Germinal center (tissue), 1 donor: Measurements from ENCODE around the gene BHLHE23.
A peak's percentile ranks its signal among the peaks of the same experiment; 100 is the strongest.

Experiments
- DNase-seq: peaks from one replicate; pipeline ENCODE4 v3.0.0; 2012; ENCODE audit warnings: mixed read lengths, low spot score

The BHLHE23 gene

DNA sequence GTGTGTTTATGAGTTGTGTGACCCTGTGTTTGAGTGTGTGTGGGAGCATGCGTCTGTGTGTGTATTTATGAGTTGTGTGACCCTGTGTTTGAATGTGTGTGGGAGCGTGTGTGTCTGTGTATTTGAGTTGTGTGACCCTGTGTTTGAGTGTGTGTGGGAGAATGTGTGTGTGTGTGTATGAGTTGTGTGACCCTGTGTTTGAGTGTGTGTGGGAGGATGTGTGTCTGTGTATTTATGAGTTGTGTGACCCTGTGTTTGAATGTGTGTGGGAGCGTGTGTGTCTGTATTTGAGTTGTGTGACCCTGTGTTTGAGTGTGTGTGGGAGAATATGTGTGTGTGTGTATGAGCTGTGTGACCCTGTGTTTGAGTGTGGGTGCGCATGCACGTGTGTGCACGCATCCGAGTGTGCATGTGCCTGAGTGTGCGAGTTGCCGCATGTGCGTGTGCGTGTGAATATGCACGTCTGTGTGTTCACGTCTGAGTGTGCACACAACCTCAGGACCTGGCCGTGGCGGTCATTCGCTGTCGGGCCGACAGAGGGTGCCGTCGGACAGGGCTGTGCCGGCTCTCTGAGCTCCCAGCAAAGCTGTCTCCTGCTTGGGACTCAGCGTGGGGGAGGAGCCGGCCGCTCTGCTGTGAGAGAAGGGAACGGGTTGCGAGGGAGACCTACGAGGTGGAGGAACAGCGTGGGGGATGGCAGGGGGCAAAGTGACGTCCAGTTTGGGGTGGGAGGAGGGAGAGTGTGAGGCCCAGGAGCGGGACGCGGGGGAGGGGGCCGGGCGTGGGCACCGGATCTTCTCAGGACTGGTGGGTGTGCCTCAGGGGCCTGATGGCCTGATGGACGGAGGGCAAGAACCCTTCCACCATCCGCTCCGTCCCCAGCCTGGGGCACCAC lies 34.6 kb downstream of the BHLHE23 start:
- DNase-seq, result peak; percentile 88

DNA sequence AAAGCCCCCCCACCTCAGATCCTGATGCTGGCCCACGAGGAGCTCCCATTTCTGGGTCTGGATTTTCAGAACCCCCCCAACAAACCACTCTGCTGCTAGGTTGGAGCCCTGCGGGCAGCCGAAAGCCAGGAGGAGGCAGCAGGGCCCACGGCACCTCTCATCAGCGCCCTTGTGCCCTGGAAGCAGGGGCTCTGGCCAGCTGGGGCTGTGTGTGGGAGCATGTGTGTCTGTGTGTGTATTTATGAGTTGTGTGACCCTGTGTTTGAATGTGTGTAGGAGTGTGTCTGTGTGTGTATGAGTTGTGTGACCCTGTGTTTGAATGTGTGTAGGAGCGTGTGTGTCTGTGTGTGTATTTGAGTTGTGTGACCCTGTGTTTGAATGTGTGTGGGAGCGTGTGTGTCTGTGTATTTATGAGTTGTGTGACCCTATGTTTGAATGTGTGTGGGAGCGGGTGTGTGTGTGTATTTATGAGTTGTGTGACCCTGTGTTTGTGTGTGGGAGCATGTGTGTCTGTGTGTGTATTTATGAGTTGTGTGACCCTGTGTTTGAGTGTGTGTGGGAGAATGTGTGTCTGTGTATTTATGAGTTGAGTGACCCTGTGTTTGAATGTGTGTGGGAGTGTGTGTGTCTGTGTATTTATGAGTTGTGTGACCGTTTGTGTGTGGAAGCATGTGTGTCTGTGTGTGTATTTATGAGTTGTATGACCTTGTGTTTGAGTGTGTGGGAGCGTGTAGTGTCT lies 35.4 kb downstream of the BHLHE23 start:
- no peak for DNase-seq

DNA sequence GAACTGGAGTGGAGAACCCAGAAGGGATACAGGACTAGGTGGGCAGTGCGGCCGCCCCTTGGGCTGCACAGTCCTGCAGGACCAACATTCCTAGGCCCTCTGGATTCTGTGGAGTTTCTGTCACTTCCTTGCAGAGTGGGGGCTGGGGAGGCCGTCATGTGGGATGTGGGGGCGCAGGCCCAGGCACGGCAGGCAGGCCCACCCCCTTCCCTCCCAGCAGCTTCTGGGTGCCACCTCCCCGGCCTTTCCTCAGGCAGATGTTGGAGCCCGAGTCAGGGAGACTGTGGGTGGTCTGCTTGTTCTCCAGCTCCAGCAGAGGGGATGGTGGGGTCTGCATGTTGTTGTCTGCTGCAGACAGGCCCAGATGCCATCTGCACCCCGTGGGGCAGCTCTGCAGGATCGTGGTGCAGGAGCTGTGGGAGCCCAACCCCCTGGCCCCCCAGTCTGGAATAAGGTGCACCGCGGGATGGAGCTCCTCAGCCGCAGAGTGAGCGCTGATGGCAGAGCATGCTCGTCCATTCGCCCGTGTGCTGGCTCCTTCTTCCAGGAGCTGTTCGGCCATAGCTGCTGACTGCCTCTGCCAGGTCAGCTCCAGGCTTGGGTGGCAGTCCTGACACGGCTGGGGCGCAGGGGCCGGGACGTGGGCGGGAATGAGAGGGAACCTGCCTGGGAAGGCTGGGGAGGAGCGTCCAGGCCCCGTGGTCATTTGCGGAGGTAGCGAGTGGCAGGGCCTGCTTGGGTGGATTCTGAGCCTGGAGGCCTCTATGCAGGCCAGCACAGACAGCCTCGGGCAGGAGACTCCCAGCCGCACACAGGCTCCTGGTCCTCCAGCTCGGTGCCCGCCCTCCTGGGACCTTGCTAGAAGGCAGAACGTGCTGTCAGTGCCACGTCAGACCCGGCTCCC lies 36.2 kb downstream of the BHLHE23 start:
- DNase-seq, result no peak

- DNase-seq, result no peak
Observed at GRCh38 chr20:62969939-62970306, 36.8 kb downstream of the BHLHE23 start.

DNA sequence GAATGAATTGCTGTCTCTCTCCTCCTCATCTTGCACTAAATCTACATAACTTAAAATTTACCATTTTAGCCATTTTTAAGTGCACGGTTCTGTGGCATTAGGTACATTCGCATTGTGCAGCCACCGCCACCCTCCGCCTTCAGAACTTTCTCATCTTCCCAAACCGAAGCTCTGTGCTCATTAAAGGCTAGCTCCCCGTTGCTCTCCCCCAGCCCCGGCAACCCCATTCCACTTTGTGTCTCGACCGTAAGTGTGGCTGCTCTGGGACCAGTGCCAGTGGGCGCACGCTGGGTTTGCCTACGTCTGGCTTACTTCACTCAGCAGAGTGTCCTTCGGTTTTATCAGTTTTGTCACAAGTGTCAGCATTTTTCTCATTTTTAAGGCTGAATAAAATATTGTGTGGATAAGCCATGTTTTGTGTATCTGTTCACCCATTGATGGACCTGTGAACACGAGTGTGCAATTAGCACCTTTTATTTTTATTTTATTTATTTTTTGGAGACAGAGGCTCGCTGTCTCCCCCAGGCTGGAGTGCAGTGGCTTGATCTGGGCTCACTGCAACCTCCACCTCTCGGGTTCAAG lies 37.5 kb downstream of the BHLHE23 start:
- no peak for DNase-seq

DNA sequence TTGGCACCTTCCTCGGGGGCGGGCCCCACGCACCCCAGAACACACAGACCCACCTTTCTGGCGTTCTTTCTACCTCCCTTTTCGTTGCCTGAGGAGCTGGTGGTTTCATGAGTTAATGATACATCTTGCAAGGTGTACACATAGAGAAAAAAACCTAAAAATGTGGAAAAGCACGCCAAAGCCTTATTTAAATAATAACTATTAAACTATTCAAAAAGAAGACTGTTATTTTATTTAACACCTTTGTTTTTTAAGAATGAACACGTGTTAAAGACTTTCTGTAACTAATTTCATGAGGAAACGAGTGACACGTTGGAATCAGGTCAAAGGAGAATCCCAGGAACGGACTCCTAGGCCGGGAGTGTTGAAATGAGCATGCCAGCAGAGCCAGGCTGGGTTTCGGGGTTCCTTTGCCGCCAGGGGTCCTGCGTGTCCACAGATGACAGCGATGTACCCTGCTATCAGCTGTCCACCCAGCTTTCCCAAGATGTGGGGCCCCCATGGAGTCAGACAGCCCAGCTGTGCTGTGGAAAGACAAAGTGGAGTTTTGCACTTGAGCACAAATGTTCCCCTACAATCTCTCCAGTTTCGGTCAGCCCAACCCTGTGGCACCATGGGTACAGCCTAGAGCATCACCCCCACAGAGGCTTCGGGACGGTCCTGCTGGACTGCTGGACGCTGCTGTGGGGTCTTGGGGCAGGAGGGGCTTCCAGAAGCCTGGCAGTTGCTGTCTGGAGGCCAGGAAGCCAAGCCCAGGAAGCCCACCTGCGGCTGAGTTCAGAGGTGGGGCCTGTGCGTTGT lies 38.2 kb downstream of the BHLHE23 start:
- no peak for DNase-seq

DNA sequence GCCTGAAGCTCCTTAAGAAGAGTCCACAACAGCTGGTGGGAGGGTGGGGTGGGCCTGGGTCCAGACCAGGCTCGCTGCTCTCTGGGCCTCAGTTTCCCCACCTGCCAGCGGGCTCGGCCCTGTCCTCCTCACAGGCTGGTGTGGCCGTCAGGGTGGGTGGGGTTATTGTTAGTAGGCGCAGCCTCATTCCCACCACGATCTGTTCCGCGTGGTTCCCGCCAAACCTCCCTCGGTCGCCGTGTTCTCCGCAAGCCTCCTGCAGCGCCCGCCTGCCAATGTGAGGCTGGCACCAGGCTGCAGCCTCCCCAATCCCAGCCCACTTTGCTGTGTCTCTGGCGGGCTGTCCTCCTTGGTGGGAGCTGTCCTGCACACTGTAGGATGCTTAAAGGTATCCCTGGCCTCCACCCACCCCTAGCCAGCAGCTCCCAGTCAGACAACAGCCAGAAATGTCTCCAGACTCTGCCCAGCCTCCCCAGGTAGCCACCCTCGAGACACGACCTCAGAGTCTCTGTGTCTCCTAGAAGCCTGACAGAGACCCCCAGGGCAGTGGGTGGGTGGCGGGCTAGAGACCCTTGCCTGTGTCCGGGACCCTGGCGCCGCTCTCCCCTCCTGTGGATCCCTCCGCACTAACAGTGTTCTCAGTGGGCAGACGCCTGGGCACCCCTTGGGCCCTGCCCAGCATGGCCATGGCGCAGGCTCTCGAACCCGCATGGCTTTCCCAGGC lies 39.0 kb downstream of the BHLHE23 start:
- DNase-seq, result no peak

GRCh38 chr20:62967149-62967501 lies 39.6 kb downstream of the BHLHE23 start:
- DNase-seq, result no peak

DNA sequence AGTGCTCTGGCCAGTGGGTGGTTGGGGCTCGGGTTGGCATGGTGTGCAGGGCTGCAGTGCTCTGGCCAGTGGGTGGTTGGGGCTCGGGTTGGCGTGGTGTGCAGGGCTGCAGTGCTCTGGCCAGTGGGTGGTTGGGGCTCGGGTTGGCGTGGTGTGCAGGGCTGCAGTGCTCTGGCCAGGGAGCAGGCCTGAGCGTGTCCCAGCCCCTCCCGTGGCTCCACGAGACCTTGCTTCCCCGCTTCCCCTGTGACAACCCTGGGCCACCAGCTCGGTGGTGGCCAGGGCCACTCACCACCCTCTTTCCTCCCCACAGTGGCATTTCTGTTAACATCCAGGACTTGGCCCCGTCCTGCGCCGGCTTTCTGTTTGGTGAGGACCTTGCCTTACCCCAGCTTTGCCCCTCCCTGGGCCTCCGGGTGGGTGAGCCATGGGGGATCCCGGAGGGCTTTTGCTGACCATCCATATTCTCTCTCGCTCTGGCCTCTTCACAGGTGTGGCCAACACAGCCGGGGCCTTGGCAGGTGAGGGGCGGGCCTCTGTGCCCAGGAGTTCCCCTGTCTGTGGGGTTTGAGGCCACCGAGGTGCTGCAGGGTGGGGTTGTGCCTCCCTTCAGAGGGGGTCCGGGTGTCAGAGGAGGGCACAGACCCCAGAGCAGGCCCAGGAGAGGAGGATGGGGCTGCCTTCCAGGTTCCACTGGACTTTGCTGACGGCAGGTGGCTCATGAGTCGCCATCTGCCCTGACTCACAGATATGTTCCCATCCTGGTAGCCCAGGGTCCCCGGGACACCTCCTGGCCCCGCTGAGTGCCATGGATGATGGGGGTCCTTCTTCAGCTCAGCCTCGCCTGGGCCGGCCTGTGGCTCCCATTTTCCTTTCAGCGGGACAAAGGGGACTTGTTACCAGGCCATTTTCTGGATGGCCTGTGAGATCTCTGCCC lies 40.3 kb downstream of the BHLHE23 start:
- no peak for DNase-seq

- no peak for DNase-seq
Observed at GRCh38 chr20:62965363-62965771, 41.4 kb downstream of the BHLHE23 start.

DNA sequence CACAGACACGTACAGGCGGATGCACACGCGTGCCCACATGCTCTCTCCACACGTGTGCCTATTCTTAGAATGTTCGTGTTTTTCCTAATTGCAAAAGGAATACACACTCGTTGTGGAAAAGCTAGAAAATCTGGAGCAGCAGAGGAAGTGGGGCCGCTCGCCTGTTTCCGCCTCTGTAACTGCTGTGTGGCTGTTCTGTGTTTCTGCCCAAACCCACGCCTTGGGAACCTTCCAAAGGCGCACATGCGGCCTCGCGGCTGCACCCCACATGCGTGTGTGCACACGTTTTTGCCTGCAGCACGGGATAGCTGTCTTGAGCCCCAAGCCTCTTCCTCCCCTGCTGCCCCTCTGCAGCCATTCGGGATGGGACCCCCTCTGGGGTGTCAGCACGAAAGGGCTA lies 42.1 kb downstream of the BHLHE23 start:
- DNase-seq, result no peak

- no peak for DNase-seq
Observed at GRCh38 chr20:62963614-62964397, 43.0 kb downstream of the BHLHE23 start.

DNA sequence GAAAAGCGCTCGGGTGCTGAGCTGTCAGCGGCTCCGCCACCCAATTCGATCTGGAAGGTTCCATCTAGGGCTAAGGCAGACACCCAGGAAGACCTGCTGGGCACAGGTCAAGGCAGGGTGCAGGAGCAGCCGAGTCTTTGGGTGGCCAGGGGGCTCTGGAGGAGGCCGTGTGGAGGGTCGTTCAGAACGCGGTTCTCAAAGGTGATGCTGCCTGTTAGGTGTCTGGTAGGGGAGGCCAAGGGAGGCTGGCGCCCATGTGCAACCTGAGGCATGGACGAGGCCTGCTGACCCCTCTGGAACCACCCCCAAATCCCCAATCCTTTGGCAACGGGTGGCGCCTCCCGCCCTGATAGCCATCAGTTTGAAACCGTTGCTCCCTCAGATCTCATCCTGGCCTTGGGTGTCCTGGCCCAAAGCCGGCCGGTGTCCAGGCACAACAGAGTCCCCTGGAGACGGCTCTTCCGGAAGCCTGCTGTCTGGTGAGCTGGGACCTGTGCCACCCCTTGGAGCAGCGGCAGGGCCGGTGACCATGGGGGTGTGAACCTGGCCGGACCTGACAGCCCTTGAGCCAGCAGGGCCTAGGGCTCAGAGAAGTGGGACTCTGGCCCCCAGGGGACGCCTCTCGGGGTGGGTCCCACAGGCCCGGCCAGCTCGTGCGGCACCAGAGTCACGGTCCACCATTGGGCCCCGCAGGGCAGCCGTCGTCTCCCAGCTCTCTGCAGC lies 43.7 kb downstream of the BHLHE23 start:
- DNase-seq, result no peak

DNA sequence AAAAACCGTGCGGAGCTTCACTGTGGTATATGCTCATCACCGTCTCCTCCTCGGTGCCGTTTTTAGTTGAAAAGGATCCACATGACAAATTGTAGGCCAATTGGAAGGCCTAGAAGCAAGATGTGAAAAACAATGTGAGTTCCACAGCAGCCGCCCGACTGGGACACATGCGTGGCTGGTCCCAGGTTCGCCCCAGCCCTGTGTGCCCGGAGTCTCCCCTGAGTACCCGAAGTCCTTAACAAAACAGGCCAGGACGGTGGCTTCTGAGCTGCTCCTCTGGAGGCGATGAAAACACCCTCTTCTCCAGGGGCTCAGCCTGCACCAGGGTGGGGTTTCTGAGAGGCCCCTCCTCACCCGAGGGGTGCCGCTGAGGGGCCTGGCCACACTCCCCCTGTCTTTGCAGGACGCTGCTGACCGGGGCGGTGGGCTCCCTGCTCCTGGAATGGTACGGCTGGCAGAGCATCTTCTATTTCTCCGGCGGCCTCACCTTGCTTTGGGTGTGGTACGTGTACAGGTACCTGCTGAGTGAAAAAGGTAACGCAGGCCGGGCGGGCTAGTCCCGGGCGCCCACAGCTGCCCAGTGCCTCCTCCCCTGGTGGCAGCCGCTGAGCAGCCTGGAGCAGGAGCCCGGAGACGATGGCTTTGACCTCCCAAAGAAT lies 44.4 kb downstream of the BHLHE23 start:
- DNase-seq, result no peak

DNA sequence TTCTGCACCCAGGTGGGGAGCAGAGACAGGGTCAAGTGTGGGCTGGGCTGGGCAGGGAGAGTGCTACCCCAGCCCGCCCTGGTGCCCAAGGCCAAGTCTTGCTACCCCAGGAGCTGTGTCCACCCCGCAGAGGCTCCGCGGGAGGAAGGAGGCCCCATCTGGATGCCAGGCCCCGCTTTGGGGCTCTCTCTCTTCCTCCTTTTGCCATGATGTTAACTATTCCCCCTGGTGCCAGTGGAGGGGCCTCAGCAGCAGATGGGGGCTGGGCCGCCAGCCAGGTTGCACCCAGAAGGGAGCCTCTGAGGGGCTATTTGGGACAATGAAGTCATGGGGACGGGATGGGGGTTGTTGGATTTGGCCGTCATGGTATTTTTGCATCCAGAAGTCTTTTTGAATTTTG lies 45.0 kb downstream of the BHLHE23 start:
- no peak for DNase-seq

DNA sequence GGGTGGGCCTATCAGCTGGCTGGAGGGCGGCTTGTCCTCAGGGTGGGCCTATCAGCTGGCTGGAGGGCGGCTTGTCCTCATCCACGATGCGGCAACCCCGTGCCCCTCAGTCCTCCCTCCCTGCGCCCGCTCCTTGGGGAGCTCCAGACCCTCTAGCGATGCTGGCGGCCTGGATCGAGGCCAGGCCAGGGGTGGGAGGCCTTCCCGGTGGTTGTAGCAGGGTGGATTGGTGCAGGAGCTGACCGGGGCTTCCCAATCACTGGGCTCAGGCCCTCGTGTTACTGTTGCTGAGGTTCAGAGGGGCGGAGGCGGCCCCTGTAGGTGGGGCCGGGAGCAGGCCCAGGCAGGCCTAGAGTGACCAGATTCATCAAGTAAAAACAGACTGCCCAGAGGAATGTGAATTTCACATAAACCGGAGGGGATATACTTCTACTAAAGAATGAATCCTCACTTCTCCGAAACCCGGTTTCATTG lies 45.4 kb downstream of the BHLHE23 start:
- no peak for DNase-seq
